Prostate gland (tissue), 2 donors: ENCODE measurements around the gene OAS2. TPM values are rescaled to one million over a fixed set of nuclear protein-coding genes. Genes with fewer than 3 reads are reported as not detected.
A peak's percentile ranks its signal among the peaks of the same experiment; 100 is the strongest.

ENCODE experiments used
- DNase-seq: peaks from one replicate; pipeline ENCODE4 v3.0.0-alpha.2; 2019; ENCODE audit warnings: low spot score
- H3K27ac ChIP-seq, 2 donors: fragments of 200-600 bp; sonication (generic); 2 replicates each; pipeline ENCODE4 v1.5.1; 2017 to 2019
- H3K27me3 ChIP-seq: fragments of 200-600 bp; sonication (generic); replicated peaks from 2 replicates; pipeline ENCODE4 v1.5.1; 2019; ENCODE audit not compliant: insufficient read depth
- H3K36me3 ChIP-seq, 2 donors: fragments of 200-600 bp; sonication (generic); 1 replicate in 1 of 2; 2 replicates in 1 of 2; pipeline versions ENCODE4 v1.5.1 to v1.8.1; 2017 to 2019
- H3K4me1 ChIP-seq: fragments of 200-600 bp; sonication (generic); replicated peaks from 2 replicates; pipeline ENCODE4 v1.5.1; 2019
- H3K4me3 ChIP-seq, 2 donors: fragments of 200-600 bp; sonication (generic); 2 replicates each; pipeline ENCODE4 v1.5.1; 2017 to 2019
- H3K9me3 ChIP-seq: fragments of 200-600 bp; sonication (generic); 2 replicates; pipeline ENCODE4 v1.5.1; 2017
- POLR2A ChIP-seq: fragments of 450-650 bp; IDR thresholded peaks from one replicate; pipeline ENCODE4 v1.6.1; 2016; ENCODE audit warnings: antibody characterized with exemption, mild to moderate bottlenecking
- POLR2AphosphoS5 ChIP-seq: sonication (generic); formaldehyde crosslinking; IDR thresholded peaks from one replicate; pipeline ENCODE4 v1.6.1; 2017; ENCODE audit warnings: antibody characterized with exemption
- WGBS: methylation state at CpG from one replicate; pipeline ENCODE4 v1.1.5; 2018; 5-methylcytosine and 5-hydroxymethylcytosine counted together
- intact Hi-C: fragments of 100-400 bp; cut with DNase I; formaldehyde crosslinking; loops from one replicate; pipeline ENCODE4 v1.14.2; 2022
- total RNA-seq, 2 donors: library from RNA; depleted of rRNA; stranded (reverse); fragments of >200 nt; gene quantifications; one replicate each; pipeline ENCODE4 v1.1.0, GENCODE V29; 2016
- TF ChIP-seq, protein P1 (sequence below), 4 experiments: fragments of 200-600 bp in 2 of 4; fragments of 450-650 bp in 2 of 4; sonication (generic) in 2 of 4; IDR thresholded peaks; 1 replicate in 3 of 4; 2 replicates in 1 of 4; pipeline ENCODE4 v1.5.1; 2016 to 2019; ENCODE audit warnings: antibody characterized with exemption in 4 of 4, mild to moderate bottlenecking in 2 of 4, moderate library complexity in 2 of 4

Gene OAS2
- total RNA-seq, 2 donors from 2014 or later, result 9.7 to 12.4 TPM

DNA sequence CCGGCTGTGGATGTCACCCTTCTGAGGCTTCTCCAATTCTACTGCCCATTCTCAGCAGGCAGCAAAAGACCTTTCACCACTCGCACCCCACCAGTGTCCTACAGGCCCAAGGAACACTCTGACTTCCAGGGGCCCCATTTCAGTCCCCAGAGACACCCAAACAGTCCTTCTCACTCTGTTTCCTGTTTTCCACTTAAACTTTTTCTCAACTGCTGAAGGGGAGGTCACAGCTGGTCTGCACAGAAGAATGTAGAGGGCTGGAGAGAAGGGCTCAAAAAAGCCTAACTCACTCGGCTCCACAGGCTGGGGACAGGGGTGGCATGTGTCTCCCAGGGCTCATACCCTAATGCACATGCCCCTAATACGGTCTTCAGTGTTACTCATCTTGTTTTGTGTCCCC, 74.0 kb downstream of the OAS2 start:
- TF ChIP-seq POLR2A (no peak), POLR2AphosphoS5 (no peak)
- TF ChIP-seq, protein P1, sequence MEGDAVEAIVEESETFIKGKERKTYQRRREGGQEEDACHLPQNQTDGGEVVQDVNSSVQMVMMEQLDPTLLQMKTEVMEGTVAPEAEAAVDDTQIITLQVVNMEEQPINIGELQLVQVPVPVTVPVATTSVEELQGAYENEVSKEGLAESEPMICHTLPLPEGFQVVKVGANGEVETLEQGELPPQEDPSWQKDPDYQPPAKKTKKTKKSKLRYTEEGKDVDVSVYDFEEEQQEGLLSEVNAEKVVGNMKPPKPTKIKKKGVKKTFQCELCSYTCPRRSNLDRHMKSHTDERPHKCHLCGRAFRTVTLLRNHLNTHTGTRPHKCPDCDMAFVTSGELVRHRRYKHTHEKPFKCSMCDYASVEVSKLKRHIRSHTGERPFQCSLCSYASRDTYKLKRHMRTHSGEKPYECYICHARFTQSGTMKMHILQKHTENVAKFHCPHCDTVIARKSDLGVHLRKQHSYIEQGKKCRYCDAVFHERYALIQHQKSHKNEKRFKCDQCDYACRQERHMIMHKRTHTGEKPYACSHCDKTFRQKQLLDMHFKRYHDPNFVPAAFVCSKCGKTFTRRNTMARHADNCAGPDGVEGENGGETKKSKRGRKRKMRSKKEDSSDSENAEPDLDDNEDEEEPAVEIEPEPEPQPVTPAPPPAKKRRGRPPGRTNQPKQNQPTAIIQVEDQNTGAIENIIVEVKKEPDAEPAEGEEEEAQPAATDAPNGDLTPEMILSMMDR (IDR thresholded peaks at IDR 0.05), result no peak
- Histone ChIP-seq H3K27me3 (no peaks in the 10 kb centered on the region), H3K36me3 (no peaks in the 10 kb centered on the region), H3K9me3 (no peaks in the 10 kb centered on the region), H3K27ac (no peak overlapping the region), H3K4me1 (peaks cover 3% of the 10 kb centered on the region), H3K4me3 (no peak overlapping the region)
- intact Hi-C loops, result no loop called here
- WGBS, result 66% methylated on average over 4 of the region's 4 CpGs
- no peak for DNase-seq

- TF ChIP-seq POLR2AphosphoS5 (no peak), POLR2A (no peak)
- TF ChIP-seq, protein P1 (IDR thresholded peaks at IDR 0.05), result no peak
- no peaks in the 10 kb centered on the region for H3K9me3 ChIP-seq
- no peaks in the 10 kb centered on the region for H3K36me3 ChIP-seq
- H3K4me1 ChIP-seq, result peaks cover 3% of the 10 kb centered on the region
- 77% methylated on average over 4 of the region's 4 CpGs for WGBS
- intact Hi-C loops, result no loop called here
- no peak overlapping the region for H3K27ac ChIP-seq
- no peak for DNase-seq
- no peaks in the 10 kb centered on the region for H3K27me3 ChIP-seq
- no peak overlapping the region for H3K4me3 ChIP-seq
Measured at GRCh38 chr12:113054948-113055486, 76.7 kb downstream of the OAS2 start.

GRCh38 chr12:113055594-113056380, 77.5 kb downstream of the OAS2 start:
- no peak for DNase-seq
- Histone ChIP-seq H3K9me3 (no peaks in the 10 kb centered on the region), H3K36me3 (no peaks in the 10 kb centered on the region), H3K27ac (no peak overlapping the region), H3K4me1 (peaks cover 3% of the 10 kb centered on the region), H3K27me3 (no peaks in the 10 kb centered on the region), H3K4me3 (no peak overlapping the region)
- intact Hi-C loops, result no loop called here
- TF ChIP-seq POLR2AphosphoS5, result no peak
- TF ChIP-seq, protein P1 (IDR thresholded peaks at IDR 0.05), result no peak
- TF ChIP-seq POLR2A, result no peak
- WGBS, result 54% methylated on average over 13 of the region's 13 CpGs

GRCh38 chr12:113056381-113056630, 78.0 kb downstream of the OAS2 start:
- peak overlapping the region; percentile 43 to 47 for H3K4me3 ChIP-seq
- intact Hi-C loops, result no loop called here
- no peak for DNase-seq
- no peak for TF ChIP-seq POLR2A
- TF ChIP-seq, protein P1 (IDR thresholded peaks at IDR 0.05), result no peak
- no peak for TF ChIP-seq POLR2AphosphoS5
- no peak overlapping the region for H3K27ac ChIP-seq
- peaks cover 3% of the 10 kb centered on the region for H3K4me1 ChIP-seq
- no peaks in the 10 kb centered on the region for H3K36me3 ChIP-seq
- WGBS, result 9% methylated on average over 8 of the region's 8 CpGs
- no peaks in the 10 kb centered on the region for H3K27me3 ChIP-seq
- no peaks in the 10 kb centered on the region for H3K9me3 ChIP-seq
